HCT116 (cell line): ENCODE data around the gene CABLES1. TPM values are rescaled to one million over a fixed set of nuclear protein-coding genes. Genes with fewer than 3 reads are reported as not detected.

Experiments used
- ATAC-seq: fragments of 200-7000 bp; cut with Tn5 transposase; 2 replicates; pipeline ENCODE4 v1.9.1; 2020; ENCODE audit warnings: mild to moderate bottlenecking, moderate library complexity
- BruUV-seq: library from RNA; stranded (reverse); fragments of 400-500 nt; replicated peaks from 2 replicates; lab custom pipeline; 2021; lab: Mats Ljungman, UMichigan
- CTCF ChIA-PET: fragments of 300-600 bp; sonication (Branson Sonifier 250); formaldehyde crosslinking; loops from one replicate; lab custom pipeline; 2021; ENCODE audit warnings: antibody characterized with exemption; lab: Charles Lee
- POLR2A ChIA-PET: fragments of 300-600, 350-600 bp; sonication (Branson Sonifier 250); formaldehyde crosslinking; loops from one replicate; lab custom pipeline; 2021; ENCODE audit warnings: antibody characterized with exemption; lab: Charles Lee
- RAD21 ChIA-PET, 2 experiments: fragments of 300-600 bp; sonication (Branson Sonifier 250); formaldehyde crosslinking; loops; one replicate each; lab custom pipeline; 2023; ENCODE audit warnings: low total read pairs in 2 of 2; ENCODE audit not compliant: uncharacterized antibody in 2 of 2, unreplicated experiment in 2 of 2, low non-redundant PET in 1 of 2; lab: Charles Lee
- DNase-seq: peaks from one replicate; pipeline ENCODE4 v3.0.0-alpha.2; 2010; ENCODE audit warnings: low read depth, low spot score
- H2AFZ ChIP-seq: fragments of 200-600 bp; shearing (Covaris generic), sonication (generic); 2 replicates; pipeline ENCODE4 v1.6.1; 2017; ENCODE audit warnings: low read depth, mixed run types, mixed read lengths, antibody characterized with exemption, low read length; ENCODE audit not compliant: poor library complexity, severe bottlenecking
- H3K27ac ChIP-seq: 2 replicates; pipeline ENCODE4 v1.5.1; 2012; ENCODE audit warnings: low read depth, low read length
- H3K27me3 ChIP-seq: fragments of 200-600 bp; sonication (generic); 2 replicates; pipeline ENCODE4 v1.6.1; 2016; ENCODE audit warnings: mixed run types, low read length, mixed read lengths; ENCODE audit not compliant: insufficient read depth
- H3K36me3 ChIP-seq, 2 experiments: fragments of 200-500 bp in 1 of 2; fragments of 200-600 bp in 1 of 2; sonication (Bioruptor generic) in 1 of 2; sonication (generic) in 1 of 2; 2 replicates each; pipeline versions ENCODE4 v1.5.1 to v1.6.1; 2014 to 2016; ENCODE audit warnings: low read length in 2 of 2, inconsistent platforms in 1 of 2, mixed read lengths in 1 of 2, mixed run types in 1 of 2; ENCODE audit not compliant: insufficient read depth in 2 of 2, control insufficient read depth in 1 of 2
- H3K4me1 ChIP-seq, 2 experiments: fragments of 200-600 bp in 1 of 2; sonication (generic) in 1 of 2; 2 replicates each; pipeline versions ENCODE4 v1.5.1 to v1.6.1; 2012 to 2017; ENCODE audit warnings: low read length in 2 of 2, inconsistent platforms in 1 of 2, mild to moderate bottlenecking in 1 of 2, mixed read lengths in 1 of 2, mixed run types in 1 of 2, moderate library complexity in 1 of 2; ENCODE audit not compliant: insufficient read depth in 2 of 2, control insufficient read depth in 1 of 2
- H3K4me2 ChIP-seq: fragments of 200-600 bp; sonication (generic); 2 replicates; pipeline ENCODE4 v1.6.1; 2017; ENCODE audit warnings: mixed run types, low read length, mixed read lengths
- H3K4me3 ChIP-seq, 2 experiments: fragments of 200-600 bp in 1 of 2; sonication (generic) in 1 of 2; replicated peaks in 1 of 2; 2 replicates each; pipeline ENCODE4 v1.5.1; 2011 to 2016; ENCODE audit warnings: low read length in 2 of 2, control low read depth in 1 of 2, low read depth in 1 of 2, mild to moderate bottlenecking in 1 of 2, mixed read lengths in 1 of 2, mixed run types in 1 of 2
- H3K79me2 ChIP-seq: fragments of 200-600 bp; sonication (generic); 2 replicates; pipeline ENCODE4 v1.6.1; 2017; ENCODE audit warnings: mild to moderate bottlenecking, mixed run types, low read length, moderate library complexity, mixed read lengths; ENCODE audit not compliant: insufficient read depth
- H3K9ac ChIP-seq: fragments of 200-600 bp; sonication (generic); 2 replicates; pipeline ENCODE4 v1.6.1; 2016; ENCODE audit warnings: low read length, mixed read lengths
- H3K9me2 ChIP-seq: fragments of 200-600 bp; sonication (generic), shearing (Covaris generic); 2 replicates; pipeline ENCODE4 v1.6.1; 2017; ENCODE audit warnings: mixed run types, mild to moderate bottlenecking, moderate library complexity; ENCODE audit not compliant: insufficient read depth
- H3K9me3 ChIP-seq, 2 experiments: fragments of 200-500 bp in 1 of 2; fragments of 200-600 bp in 1 of 2; sonication (Bioruptor generic) in 1 of 2; sonication (generic) in 1 of 2; 2 replicates each; pipeline ENCODE4 v1.6.1; 2014 to 2017; ENCODE audit warnings: low read length in 2 of 2, mixed read lengths in 2 of 2, inconsistent platforms in 1 of 2, low read depth in 1 of 2, mild to moderate bottlenecking in 1 of 2, mixed run types in 1 of 2, moderate library complexity in 1 of 2; ENCODE audit not compliant: control insufficient read depth in 1 of 2, insufficient read depth in 1 of 2
- H4K20me1 ChIP-seq: fragments of 200-600 bp; sonication (generic), shearing (Covaris generic); 2 replicates; pipeline ENCODE4 v1.6.1; 2017; ENCODE audit warnings: mixed run types, mild to moderate bottlenecking, moderate library complexity; ENCODE audit not compliant: insufficient read depth
- CBX3 ChIP-seq: IDR thresholded peaks from 2 replicates; pipeline ENCODE4 v1.6.1; 2012; ENCODE audit warnings: low read depth
- CEBPB ChIP-seq: IDR thresholded peaks from 2 replicates; pipeline ENCODE4 v1.6.1; 2012; ENCODE audit warnings: low read depth
- CTCF ChIP-seq, 3 experiments: fragments of 200-600 bp in 1 of 3; sonication (generic) in 1 of 3; IDR thresholded peaks in 2 of 3; conservative IDR thresholded peaks in 1 of 3; 2 replicates each; pipeline ENCODE4 v1.5.1; 2012 to 2017; ENCODE audit warnings: low read depth in 2 of 3, low read length in 2 of 3, antibody characterized with exemption in 1 of 3, borderline replicate concordance in 1 of 3, control low read depth in 1 of 3, mild to moderate bottlenecking in 1 of 3, mixed read lengths in 1 of 3, mixed run types in 1 of 3, moderate library complexity in 1 of 3; ENCODE audit not compliant: insufficient read depth in 1 of 3
- ELF1 ChIP-seq: IDR thresholded peaks from 2 replicates; pipeline ENCODE4 v1.6.1; 2012; ENCODE audit warnings: low read depth, borderline replicate concordance
- EZH2phosphoT487 ChIP-seq: fragments of 200-600 bp; IDR thresholded peaks from 2 replicates; pipeline ENCODE4 v1.6.1; 2018; ENCODE audit warnings: antibody characterized with exemption, borderline replicate concordance
- FOSL1 ChIP-seq: IDR thresholded peaks from 2 replicates; pipeline ENCODE4 v1.6.1; 2012; ENCODE audit warnings: low read depth
- JUND ChIP-seq: IDR thresholded peaks from 2 replicates; pipeline ENCODE4 v1.6.1; 2012
- MAX ChIP-seq: IDR thresholded peaks from 2 replicates; pipeline ENCODE4 v1.6.1; 2012
- POLR2A ChIP-seq: IDR thresholded peaks from 2 replicates; pipeline ENCODE4 v1.7.0; 2011; ENCODE audit warnings: borderline replicate concordance; ENCODE audit not compliant: insufficient read depth, insufficient read length; ENCODE audit errors: extremely low read depth
- POLR2AphosphoS5 ChIP-seq: IDR thresholded peaks from 2 replicates; pipeline ENCODE4 v1.6.1; 2011; ENCODE audit warnings: mild to moderate bottlenecking, low read depth, low read length, moderate library complexity
- REST ChIP-seq: IDR thresholded peaks from 2 replicates; pipeline ENCODE4 v1.6.1; 2012; ENCODE audit warnings: low read depth
- SP1 ChIP-seq: IDR thresholded peaks from 2 replicates; pipeline ENCODE4 v1.6.1; 2012; ENCODE audit warnings: low read depth
- SRF ChIP-seq: IDR thresholded peaks from 2 replicates; pipeline ENCODE4 v1.6.1; 2012; ENCODE audit warnings: low read depth
- TCF7L2 ChIP-seq: IDR thresholded peaks from 2 replicates; pipeline ENCODE4 v1.7.0; 2011; ENCODE audit warnings: borderline replicate concordance, inconsistent platforms; ENCODE audit not compliant: insufficient read depth, insufficient read length; ENCODE audit errors: extremely low read depth
- YY1 ChIP-seq: IDR thresholded peaks from 2 replicates; pipeline ENCODE4 v1.6.1; 2011; ENCODE audit warnings: low read length, low read depth, moderate library complexity, mild to moderate bottlenecking; ENCODE audit not compliant: insufficient replicate concordance; ENCODE audit errors: extremely low read depth
- ZBTB33 ChIP-seq: IDR thresholded peaks from 2 replicates; pipeline ENCODE4 v1.6.1; 2011; ENCODE audit warnings: mild to moderate bottlenecking, low read length, moderate library complexity; ENCODE audit not compliant: insufficient replicate concordance; ENCODE audit errors: extremely low read depth
- intact Hi-C: fragments of 100-400 bp; cut with micrococcal nuclease; formaldehyde crosslinking; loops from 2 replicates; pipeline ENCODE4 v1.10.0; 2022
- total RNA-seq: library from RNA; stranded (reverse); gene quantifications from one replicate; pipeline ENCODE4 v1.2.1, GENCODE V29; 2021; ENCODE audit not compliant: unreplicated experiment

The CABLES1 gene
- total RNA-seq, 1 experiment from 2014 or later: 7.7 TPM

GRCh38 chr18:23154030-23154429 is 18.7 kb downstream of the CABLES1 start (continued):
- TF ChIP-seq REST: no peak
- no peak for TF ChIP-seq JUND
- TF ChIP-seq CTCF (IDR thresholded peaks at IDR 0.05 in 2 of 3, conservative IDR thresholded peaks at IDR 0.05 in 1 of 3; ENCODE audit: borderline replicate concordance in 1 of 3, insufficient read depth in 1 of 3, low read depth in 2 of 3, low read length in 2 of 3): no peak
- no peak for TF ChIP-seq POLR2AphosphoS5

- no peak for DNase-seq
- no peaks in the 10 kb centered on the region for H3K79me2 ChIP-seq
- TF ChIP-seq ELF1 (no peak), ZBTB33 (no peak), SRF (no peak), TCF7L2 (no peak), POLR2A (no peak), FOSL1 (no peak), EZH2phosphoT487 (no peak), POLR2AphosphoS5 (no peak), MAX (no peak), CEBPB (no peak), CBX3 (no peak), SP1 (no peak), YY1 (no peak)
Observed at GRCh38 chr18:23154823-23155500, 19.7 kb downstream of the CABLES1 start.

More at GRCh38 chr18:23154823-23155500, 19.7 kb downstream of the CABLES1 start:
- Histone ChIP-seq H3K27me3 (no peaks in the 10 kb centered on the region), H3K4me1 (peaks cover 0 to 6% of the 10 kb centered on the region in 2 experiments; a peak in 1 of 4 replicates), H3K36me3 (no peaks in the 10 kb centered on the region), H2AFZ (no peak overlapping the region), H3K9me2 (no peaks in the 10 kb centered on the region), H3K27ac (no peak overlapping the region), H3K9me3 (no peaks in the 10 kb centered on the region), H3K9ac (no peak overlapping the region), H4K20me1 (no peaks in the 10 kb centered on the region), H3K4me3 (no peak overlapping the region), H3K4me2 (no peak overlapping the region)
- CTCF ChIA-PET: interaction anchor here (0.6 kb wide), 1 partner anchor 23 kb away, joined by 3 read pairs; no protein-coding TSS in a partner anchor
- POLR2A ChIA-PET: no interaction called here
- BruUV-seq: no TSS peak
- ATAC-seq: no peak
- RAD21 ChIA-PET: no interaction called here
- intact Hi-C loops: no loop called here
